HG03354 (cell line): Measurements from ENCODE around the gene PLD4.

Source experiments
- ATAC-seq: cut with Tn5 transposase; IDR thresholded peaks from one replicate; pipeline ENCODE4 v1.9.1; 2021; ENCODE audit warnings: mild to moderate bottlenecking; ENCODE audit not compliant: unreplicated experiment, poor library complexity, severe bottlenecking

The PLD4 gene

GRCh38 chr14:104968541-104969401 is 44.1 kb downstream of the PLD4 start:
- no peak for ATAC-seq

GRCh38 chr14:104969741-104970230 is 45.1 kb downstream of the PLD4 start:
- no peak for ATAC-seq

- no peak for ATAC-seq
Measured at GRCh38 chr14:104970231-104971068, 45.8 kb downstream of the PLD4 start.

DNA sequence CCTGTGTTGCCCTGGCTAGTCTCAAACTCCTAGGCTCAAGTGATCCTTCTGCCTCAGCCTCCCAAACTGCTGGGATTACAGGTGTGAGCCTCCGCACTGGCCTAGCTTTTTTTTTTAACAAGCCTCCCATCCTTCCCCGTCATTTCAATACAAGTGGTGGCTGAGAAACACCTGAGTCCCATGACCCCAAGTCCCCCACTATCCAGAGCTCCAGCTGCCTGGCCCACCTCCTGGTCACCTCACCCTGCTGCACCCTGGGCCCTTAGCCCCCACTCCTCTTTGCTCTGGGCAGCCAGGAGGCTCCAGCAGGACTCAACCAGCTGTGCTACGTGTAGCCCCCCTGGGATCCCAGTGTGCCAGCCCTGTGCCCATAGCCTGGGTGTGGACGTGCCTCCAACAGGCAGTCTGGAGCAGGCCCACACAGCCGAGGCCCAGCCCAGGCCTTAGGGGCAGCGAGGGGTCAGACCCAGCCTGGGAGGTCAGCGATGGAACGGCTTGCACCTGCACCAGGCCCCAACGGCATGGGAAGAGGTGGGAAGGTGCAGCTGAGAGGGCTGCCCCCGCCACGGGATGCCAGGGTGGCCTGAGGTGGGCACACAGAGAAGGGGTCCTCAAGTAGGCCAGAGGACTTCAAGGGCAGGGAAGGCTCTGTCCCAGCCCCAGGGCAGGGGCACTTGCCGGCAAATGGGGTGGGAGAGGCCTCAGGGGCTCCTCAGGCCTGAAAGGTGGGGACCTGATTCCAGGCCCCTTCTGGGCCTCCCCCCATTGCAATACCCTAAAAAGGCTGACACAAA is 47.0 kb downstream of the PLD4 start:
- no peak for ATAC-seq

GRCh38 chr14:104972301-104973134 is 47.8 kb downstream of the PLD4 start:
- ATAC-seq, result no peak

DNA sequence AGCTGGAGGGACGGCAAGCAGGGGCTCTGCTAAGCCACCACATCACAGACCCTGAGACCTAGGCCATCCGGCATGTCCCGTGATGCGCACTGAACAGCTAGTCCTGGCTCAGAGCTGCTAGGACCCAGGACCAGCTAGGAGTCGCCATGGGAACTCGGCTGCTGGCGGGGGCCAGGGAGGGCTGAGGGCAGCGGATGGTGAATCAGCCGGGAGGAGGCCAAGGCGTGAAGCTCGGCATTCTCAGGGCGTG is 48.4 kb downstream of the PLD4 start:
- ATAC-seq, result no peak

- no peak for ATAC-seq
Measured at GRCh38 chr14:104973385-104974145, 48.9 kb downstream of the PLD4 start.

DNA sequence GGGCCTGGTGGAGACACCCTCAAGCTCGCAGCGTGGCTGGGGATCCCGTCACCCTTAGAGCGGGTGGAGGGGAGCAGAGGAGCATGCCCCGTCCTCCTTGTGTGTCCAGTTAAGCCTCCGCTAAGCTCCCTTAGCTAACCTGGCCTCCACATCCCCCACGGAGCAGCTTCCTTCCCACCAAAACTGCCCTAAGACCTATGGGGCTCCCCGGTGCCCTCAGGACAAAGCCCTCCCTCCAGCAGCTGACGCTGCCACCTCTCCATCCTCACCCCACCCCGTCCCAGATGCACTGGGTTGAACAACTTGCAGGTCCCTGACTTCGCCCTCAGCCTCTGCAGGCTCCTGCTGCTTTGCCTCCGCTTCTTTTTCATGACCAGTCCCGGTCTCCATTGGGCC is 49.5 kb downstream of the PLD4 start:
- no peak for ATAC-seq

DNA sequence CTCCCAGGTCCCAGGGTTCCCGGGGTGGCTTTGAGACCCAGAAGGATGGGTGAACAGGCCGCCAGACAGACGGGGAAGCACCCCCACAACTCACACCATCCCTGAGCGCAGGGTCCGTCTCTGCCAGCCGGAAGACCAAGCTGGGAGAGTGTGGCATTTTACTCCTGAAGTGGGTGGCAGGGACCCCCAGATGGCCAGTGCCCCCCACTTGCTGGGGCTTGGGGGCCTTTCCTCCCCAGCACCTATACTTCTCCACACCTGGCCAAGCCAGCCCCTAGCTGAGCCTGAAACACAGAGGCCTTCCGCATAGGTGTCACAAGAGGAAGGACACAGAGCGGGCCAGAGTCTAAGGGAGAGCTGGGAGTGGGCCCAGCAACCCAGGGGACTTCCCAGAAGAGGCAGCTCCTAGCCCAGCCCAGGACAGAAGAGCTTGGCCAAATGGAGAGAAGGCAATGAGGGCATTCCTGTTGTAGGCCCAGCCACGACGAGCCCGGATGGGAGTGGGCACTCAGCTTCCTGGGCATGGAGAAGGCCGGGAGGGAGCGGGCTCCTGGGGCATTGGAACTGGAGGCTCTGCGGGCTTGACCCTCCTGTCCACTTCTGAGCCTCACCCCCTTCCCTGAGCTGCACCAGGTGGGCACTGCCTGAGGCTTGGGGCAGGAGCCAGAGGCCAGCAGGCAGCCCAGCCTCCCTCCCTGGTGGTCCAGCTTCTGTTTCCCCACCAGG is 50.1 kb downstream of the PLD4 start:
- ATAC-seq, result no peak

DNA sequence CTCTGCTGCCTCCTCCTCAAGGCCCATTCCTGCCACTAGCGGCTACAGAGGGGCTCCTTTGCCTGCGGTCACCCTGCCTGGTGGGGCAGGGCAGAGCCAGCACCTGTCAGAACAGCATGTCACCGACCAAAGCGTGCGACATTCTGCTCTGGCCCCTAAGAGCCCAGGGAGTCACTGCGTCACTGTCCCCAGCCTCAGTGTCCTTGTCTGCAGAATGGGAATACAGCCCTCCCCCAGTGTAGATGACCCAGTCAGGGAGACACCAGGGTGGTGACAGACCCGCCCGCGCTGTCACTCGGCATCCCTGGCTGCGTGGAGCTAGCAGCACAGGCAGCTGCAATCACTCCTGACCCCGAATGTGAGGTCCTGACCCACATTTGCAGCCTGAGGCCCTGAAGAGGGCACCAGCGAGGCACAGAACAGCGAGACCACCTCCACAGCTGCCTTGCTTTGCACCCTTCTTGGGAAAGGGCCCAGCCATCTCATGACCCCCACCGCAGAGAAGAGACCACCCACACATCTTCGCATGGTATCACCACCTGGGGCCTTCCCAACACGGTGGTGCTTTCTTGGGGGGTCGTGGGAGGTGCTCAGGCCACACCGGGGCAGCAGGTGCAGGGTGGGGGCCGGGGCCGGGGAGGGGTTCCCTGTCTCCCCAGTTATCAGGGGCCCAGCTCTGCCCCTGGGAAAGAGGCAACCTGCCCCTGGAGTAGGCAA is 51.0 kb downstream of the PLD4 start:
- no peak for ATAC-seq

DNA sequence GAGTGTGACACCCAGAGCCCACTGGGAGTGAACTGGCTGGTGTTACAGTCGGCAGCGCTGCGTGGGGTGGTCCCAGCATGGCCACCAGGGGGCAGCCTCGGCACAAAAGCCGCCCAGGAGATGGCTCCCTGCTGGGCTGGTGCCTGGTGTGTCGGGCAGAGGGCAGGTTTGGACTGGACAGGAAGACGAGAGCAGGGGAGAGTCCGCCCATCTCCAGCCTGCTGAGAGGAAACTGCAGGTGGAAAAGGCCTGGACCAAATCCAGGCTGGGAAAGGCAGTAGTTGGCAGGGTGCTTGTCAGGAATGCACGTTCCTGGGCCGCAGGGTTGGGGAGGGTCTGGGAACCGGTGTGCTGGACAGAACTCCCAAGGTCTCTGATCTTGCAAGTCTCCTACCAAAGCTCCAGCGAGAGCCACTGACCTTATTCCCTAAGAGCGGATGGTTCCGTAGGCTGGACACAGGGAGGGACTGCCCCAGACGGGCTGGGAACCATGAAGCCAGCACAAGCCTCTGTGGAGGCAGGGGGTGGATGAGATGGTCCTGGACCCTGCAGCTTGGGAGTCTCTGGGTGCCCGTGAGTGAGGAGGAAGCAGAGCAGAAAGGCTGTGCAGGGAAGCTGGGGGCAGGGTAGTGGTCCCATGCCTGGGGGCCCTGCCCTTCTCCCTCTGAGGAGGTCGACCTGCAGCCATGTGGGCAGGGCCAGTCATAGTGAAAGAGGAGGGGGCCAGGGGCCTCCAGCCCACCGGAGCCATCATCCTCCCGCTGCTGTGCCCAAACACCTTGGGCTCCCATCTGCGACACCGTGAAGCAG is 51.7 kb downstream of the PLD4 start:
- ATAC-seq, result peak; percentile 43

DNA sequence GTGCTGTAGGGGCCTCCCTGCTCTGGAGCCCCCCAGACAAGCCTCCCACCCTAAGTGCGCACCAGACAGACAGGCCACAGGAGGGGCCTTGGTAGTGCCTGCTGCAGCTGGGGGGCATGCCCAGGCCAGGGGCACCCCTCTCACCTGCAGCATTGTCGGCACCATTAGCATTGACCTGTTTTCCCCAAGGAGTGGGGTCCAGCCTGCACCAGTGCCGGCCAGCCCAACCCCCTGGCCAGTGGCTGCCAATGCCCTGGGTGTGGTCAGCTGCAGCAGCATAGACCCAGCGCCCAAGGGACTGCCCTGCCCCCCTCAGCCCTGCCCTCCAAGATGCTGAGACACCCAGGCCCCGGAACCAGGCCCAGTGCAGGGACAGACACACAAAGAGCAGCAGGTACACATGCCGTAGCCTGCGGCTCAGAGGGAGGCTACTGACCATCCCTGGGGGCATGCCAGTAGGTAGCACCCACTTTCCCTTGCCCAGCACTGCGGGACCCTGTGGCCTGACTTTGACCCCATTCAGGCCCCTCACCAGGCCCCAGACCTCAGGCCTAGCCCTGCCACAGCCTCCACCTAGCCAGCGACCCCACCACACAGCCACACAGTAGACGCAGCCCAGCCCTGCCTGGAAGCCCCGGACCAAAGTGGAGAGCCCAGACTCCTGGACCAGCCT is 52.5 kb downstream of the PLD4 start:
- no peak for ATAC-seq

DNA sequence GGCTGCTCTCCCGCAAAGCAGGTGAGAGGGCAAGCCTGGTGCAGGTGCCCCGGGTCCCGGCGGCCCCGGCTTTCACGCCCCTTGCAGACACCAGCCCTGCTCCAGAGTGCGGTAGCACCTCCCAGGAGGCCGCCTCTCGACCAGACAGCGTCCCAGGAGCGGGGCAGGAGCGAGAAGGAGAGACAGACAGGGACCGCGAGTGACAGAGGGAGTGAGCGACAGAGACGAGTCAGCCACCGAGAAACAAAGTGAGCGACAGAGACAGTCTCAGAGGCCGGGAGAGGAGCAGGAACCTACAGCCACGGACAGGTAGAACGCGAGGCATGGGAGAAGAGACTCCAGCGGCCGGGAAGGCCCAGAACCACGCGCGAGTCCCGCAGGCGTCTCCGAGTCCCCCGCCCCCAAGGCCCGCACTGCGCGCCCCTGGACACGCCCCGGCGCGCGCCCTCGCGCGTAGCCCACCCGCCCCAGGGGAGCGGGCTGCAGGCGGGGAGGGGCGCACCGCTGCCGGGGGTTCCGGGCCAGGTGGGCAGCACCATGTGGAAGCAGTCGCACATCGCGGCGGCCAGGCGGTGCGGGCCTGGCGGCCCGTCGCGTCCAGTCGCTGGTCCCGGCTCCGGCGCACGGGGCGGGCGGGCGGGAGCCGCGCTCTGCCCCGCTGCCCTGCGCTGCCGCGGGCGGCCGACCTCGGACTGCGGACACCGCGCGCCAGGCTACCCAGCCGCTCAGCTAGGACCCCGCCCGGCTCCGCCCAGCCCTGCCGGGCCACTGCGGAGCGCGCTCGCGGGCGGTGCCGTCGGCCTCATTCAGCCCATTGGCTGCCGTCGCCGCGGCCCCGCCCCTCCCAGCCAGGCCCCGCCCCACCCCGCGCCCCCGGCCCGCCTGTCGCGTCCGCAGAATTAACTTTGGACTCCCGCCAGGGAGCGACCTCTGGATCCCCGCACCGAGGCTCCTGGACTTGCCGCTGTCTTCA is 53.3 kb downstream of the PLD4 start, which contains the start of gene AHNAK2:
Gene AHNAK2 (minus strand): TSS at position 694 of the 973 bp plus-strand sequence. CDS start 137 bp downstream, at position 557.
- no peak for ATAC-seq

DNA sequence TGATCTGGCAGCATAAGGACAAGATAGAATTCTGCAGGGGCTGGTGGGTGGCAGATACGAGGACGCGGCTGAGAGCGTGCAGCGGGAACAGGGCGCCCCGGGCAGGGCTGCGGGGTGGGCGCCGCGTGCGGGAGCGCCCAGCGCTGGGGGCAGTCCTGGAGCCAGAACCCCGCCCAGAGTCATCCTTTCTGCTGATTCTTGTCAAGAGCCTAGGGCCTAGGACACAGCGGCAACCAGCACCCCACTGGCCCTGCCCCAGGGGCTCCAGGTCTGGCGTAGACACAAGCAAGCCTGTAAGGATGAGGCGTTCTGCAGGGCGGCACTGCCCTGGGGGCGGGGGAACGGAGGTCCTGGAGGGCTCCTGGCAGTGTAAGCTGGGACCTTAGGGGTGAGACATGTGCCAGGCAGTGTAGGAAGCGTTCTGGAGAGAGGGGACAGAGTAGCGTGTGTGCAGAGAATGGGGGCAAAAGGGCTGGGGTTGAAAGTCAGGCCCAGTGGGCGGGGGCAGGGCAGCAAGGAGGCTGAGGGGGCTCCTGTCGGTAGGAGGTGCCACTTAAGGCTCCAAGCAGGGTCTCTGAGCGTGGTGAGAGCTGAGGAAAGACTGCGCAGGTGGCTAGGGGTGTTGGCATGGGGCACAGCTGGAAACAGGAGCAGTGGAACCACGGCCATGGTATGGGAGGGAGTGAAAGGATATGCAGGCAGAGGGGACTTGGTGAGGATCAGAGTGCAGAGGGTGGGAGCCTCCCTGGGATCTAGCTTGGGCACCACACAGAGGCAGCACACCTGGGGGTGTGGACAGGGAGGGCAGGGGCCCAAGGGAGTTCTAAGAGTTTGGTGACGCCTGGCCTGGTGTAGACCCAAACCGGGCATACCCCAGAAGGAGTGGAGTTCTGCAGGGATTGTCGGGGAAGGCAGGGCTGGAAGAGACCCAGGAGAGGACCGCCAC is 54.3 kb downstream of the PLD4 start:
- no peak for ATAC-seq
